HG02763 (cell line): ENCODE data around the gene SLC16A6.
"Not testable (repeated sequence)": the region's sequence is repeated elsewhere in the genome, so short reads cannot be mapped to it uniquely, and the experiment has no call there.

Source experiments
- ATAC-seq: cut with Tn5 transposase; IDR thresholded peaks from one replicate; pipeline ENCODE4 v1.9.1; 2021; ENCODE audit warnings: mild to moderate bottlenecking, moderate library complexity; ENCODE audit not compliant: unreplicated experiment

Gene SLC16A6

GRCh38 chr17:68291836-68292688 lies 1.1 kb upstream of the SLC16A6 start:
- peak; percentile 46 for ATAC-seq

DNA sequence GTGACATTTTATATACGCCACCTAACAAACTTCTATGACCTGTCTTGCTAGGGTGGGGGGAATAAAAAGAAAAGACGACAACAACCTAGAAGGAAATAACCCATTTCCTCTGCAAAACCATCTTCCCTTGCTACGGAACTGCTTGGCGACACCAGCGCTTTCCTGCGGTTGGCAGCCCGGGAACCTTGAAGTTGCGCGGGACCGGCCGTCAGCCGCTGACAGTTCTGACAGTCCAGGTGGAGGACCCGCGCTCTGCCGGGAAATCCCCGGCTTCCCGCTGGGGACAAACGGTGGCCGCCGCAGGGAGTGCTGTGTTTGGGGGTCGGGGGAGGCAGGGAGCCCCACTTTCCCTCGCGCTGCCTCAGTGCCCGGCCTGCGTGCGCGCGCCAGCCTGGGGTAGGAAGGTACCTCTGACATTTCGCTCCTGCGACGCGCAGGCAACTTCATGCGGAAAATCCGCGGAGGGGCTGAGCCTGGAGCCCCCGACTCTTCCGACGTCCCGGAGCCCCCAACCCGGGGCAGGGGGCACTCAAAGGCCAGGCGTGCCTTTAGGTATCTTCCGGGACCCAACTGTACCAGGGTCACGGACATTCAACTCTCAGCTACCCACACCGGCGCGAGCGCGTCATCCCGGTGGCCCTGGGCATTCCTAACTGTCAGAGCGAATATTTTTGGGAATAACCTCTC lies 516 bp downstream of the SLC16A6 start:
- no peak for ATAC-seq

DNA sequence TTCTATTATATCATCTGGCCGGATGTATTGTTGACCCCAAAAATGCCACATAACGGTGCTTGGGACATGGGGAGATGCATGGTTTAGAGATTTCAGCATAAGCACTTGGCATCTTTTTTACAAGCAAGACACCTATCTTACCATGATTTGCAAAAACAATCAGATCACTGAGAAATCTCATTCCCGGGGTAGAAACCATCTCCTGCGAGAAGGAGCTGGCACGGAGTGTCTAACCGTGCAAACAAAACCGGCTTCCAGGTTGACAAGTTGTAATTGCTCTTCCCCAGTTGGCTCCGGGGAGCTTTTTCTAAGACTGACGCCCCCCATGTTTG lies 1.0 kb downstream of the SLC16A6 start:
- ATAC-seq, result no peak

- no peak for ATAC-seq
These were observed 1.5 kb downstream of the SLC16A6 start for GRCh38 chr17:68289473-68289872.

- no peak for ATAC-seq
These were observed 2.1 kb downstream of the SLC16A6 start for GRCh38 chr17:68288804-68289203.

- no peak for ATAC-seq
These were observed 2.6 kb downstream of the SLC16A6 start for GRCh38 chr17:68288375-68288774.

DNA sequence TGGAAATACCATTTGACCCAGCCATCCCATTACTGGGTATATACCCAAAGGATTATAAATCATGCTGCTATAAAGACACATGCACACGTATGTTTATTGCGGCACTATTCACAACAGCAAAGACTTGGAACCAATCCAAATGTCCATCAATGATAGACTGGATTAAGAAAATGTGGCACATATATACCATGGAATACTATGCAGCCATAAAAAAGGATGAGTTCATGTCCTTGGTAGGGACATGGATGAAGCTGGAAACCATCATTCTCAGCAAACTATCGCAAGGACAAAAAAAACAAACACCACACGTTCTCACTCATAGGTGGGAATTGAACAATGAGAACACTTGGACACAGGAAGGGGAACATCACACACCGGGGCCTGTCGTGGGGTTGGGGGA lies 9.0 kb downstream of the SLC16A6 start:
- not testable (repeated sequence) for ATAC-seq

- ATAC-seq, result no peak
These were observed 13.1 kb downstream of the SLC16A6 start for GRCh38 chr17:68277807-68278206.

DNA sequence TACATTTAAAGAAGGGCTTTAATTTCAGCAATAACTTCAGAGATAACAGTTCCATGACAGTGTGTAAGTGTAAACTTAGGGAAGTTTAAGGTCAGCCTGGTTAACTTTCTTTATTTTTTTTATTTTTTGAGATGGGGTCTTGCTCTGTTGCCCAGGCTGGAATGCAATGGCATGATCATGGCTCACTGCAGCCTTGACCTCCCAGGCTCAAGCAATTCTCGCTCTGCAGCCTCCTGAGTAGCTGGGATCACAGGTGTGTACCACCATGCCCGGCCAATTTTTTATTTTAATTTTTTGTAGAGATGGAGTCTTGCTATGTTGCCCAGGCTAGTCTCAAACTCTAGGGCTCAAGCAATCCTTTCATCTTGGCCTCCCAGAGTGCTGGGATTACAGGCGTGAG lies 14.6 kb downstream of the SLC16A6 start:
- ATAC-seq, result not testable (repeated sequence)

DNA sequence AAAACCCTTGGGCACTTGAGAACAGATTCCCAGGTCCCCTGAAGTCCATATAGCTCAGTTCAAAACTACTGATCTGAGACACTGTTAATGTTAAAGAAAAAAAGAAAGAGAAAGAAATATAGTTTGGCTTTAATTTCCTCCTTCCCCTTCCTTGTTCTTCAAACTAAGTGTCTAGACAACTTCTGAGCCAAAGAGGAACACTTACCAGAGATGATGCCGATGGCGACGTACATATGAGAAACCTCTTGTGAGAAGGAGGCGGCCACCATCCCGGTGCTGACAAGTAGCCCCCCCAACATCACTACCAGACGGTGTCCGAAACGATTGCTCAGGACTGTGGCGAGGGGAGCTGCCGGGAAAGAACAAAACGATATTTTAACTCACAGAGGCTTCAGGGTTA lies 17.2 kb downstream of the SLC16A6 start:
- no peak for ATAC-seq

GRCh38 chr17:68265833-68266232 lies 25.1 kb downstream of the SLC16A6 start:
- not testable (repeated sequence) for ATAC-seq

GRCh38 chr17:68263101-68263681 lies 27.7 kb downstream of the SLC16A6 start:
- not testable (repeated sequence) for ATAC-seq

- ATAC-seq, result not testable (repeated sequence)
These were observed 28.5 kb downstream of the SLC16A6 start for GRCh38 chr17:68262467-68262866.

DNA sequence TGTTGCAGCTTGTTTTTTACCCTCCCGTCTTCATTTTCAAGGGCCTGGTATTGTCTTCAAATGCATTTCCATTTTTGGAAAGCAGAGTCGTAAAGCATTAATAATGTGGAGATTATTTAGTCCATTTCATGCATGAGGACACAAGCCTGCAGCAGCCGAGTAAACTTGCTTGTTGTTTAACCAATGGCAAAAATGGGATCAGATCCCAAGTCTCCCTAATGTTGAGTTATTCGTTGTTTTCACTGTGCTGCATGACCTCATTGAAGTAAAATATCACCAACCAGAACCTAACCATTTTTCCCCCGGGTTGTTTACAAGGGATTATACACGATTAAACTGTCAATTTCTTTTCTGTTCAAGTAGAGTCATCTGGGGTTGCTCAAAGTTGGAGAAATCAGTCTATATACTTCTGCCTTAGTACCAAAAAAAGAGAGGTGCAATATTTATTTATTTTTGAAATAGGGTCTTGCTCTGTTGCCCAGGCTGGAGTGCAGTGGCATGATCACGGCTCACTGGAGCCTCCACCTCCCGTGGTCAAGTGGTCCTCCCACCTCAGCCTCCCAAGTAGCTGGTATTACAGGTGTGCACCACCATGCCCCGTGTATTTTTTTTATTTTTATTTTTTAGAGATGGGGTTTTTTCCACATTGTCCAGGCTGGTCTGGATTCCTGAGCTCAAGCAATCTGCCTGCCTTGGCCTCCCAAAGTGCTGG lies 30.7 kb downstream of the SLC16A6 start:
- no peak for ATAC-seq

DNA sequence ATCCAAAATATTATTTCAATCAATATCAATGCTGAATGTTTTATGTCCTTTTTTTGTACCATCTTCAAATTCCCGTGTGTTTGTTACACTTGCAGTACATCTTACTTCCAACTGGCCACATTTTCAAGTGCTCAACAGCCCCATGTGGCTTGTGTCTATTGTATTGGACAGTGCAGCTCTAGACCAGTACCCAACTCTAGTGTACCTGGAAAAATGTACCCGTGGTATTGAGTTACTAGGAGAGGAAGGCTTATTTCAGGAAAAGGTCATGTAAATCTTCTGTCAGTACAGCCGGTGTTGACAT lies 31.3 kb downstream of the SLC16A6 start:
- not testable (repeated sequence) for ATAC-seq

DNA sequence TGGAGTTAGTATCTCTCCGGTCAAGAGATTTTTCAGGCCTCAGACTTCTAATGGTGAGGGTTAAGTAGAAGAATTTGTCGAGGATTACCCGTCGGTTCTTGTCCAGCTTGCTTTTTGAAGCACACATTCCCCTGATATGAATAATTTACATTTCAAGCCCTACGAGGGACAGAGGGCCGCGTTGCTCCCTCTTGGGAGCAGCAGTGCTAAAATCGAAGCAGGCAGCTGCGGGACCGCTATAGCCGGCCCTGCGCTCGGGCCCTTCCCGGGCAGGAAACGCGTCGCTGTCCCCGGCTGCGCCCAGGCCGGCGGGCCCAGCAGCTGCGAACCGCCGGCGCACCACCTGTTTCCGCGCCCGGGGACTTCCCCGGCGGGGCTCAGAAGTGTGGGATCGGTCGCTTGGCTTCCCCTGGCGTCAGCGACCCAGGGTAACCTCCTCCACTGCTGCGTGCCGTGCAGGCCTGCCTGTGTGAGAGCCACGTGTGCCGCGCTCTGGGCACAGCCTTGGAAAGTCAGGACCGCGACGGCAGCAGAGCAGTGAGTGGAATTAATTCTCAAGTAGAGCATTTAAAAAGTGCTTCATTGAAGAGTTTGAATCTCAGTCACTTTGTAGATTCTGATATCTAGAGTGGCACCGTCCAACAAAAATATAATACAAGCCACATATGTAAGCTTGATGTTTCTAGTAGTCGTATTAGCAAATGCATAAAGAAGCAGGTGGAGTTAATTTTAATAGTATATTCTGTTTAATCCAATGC lies 31.9 kb downstream of the SLC16A6 start:
- peak; percentile 88 for ATAC-seq

DNA sequence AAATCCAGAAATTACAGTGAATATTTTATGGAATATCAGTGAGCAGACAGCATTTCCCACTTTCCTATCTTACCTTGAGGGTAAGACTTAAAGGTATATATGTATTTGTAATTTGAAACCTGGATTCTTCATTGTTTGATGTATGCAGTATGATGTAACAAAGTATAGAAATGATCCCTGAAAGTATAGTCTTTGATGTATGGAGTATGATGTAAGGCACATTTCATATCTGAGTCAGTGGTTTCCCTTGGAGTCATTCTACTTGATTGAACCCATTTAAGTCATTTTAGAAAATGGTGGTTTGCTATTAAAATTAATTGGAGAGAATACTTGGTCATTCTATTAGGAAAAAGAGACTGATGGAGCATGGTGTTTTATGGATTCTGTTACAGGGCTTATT lies 33.0 kb downstream of the SLC16A6 start:
- no peak for ATAC-seq

DNA sequence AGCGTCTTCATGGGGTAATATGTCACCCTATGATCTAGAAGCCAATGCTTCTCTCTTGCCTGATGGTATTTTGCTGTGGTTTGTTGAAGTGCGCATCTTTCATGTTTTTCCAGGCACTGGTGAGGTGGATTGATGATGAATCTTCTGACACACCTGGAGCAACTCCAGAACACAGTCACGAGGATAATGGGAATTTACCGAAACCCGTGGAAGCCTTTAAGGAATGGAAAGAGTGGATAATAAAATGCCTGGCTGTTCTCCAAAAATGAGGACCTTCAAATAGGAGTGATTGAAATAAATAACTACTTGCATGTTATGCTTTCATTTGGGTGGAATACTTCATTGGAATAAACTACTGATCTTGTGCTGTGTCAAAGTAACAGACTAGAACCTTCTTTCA lies 34.2 kb downstream of the SLC16A6 start:
- ATAC-seq, result not testable (repeated sequence)

GRCh38 chr17:68255731-68256538 lies 35.0 kb downstream of the SLC16A6 start:
- ATAC-seq, result no peak

DNA sequence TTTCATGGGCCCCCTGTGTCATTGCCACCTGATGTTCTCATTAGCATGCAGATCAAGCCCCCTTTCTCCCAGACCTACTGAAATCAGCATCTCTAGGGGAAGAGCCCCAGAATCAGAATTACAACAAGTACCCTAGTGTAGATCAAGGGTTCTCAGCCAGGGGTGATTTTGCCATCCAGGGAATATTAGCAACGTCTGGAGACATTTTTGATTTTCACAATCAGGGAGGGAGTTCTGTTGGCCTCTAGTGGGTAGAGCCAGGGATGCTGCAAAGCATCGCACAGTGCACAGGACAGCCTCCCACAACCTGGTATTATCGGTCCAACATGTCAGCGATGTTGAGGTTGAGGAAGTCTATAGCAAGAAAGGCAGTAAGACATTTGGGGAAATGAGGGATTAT lies 35.8 kb downstream of the SLC16A6 start:
- ATAC-seq, result no peak
